Colon (tissue), 2 donors: ENCODE measurements around the gene CCM2.
"Not testable (repeated sequence)": the region's sequence is repeated elsewhere in the genome, so short reads cannot be mapped to it uniquely, and the experiment has no call there.

ENCODE experiments used
- FAIRE-seq: peaks from 2 replicates; lab custom pipeline; 2012; peaks lifted over from hg19 to GRCh38; lab: Jason Lieb, UNC
- donor health status: control.
- donor health status: control.

The CCM2 gene

GRCh38 chr7:45001138-45001694 is 1.2 kb downstream of the CCM2 start:
- FAIRE-seq = no peak

GRCh38 chr7:45001826-45002225 is 1.8 kb downstream of the CCM2 start:
- no peak for FAIRE-seq

GRCh38 chr7:45003789-45004188 is 3.8 kb downstream of the CCM2 start:
- FAIRE-seq = no peak

GRCh38 chr7:45007106-45007505 is 7.1 kb downstream of the CCM2 start:
- FAIRE-seq = no peak

DNA sequence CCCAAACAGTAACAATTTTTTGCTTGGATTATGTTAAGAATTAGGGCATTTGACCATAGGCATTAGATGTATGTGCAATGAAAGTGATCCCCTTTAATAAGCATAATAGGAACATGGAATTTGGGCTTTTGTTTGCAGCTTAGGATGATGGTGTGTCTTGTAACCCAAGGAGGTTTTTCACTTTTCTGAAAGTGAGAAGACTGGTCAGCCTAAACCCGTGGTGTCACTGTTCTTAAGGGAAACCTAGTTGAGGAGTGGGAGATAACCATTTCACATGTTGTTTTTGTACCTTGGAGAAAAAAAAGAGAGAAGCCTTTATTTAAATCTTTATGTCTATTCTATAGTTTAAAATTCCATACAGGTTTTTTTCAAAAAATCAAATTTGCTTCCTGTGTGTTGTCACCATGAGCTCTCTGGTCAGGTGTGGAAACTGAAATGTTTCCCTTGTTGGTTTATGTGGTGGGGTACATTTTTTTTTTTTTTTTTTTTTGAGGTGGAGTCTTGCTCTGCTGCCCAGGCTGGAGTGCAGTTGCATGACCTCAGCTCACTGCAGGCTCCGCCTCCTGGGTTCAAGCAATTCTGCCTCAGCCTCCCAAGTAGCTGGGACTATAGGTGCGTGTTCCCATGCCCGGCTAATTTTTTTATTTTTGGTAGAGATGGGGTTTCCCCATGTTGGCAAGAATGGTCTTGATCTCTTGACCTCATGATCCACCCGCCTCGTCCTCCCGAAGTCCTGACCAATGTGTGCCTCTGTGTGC is 7.7 kb downstream of the CCM2 start:
- no peak for FAIRE-seq

DNA sequence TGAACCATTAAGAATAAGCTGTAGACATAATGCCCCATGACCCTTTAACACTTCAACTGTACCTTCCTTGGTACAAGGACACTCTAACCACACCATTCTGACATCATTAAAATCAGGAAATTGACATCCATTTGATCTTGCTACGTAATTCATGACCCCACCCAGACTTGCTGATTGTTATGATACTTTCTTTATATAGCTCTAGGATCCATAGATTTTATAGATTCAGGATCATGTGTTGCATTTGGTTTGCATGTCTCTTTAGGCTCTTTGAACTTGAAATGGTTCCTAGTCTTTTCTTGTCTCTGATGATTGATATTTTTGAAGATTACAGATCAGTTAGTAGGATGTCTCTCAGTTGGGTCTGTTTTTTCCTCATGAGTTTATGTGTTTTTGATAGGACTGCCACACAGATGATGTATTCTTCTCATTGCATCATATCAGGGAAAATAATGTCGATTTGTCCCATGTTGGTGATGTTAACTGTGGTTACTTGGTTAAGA is 13.5 kb downstream of the CCM2 start:
- FAIRE-seq = no peak

GRCh38 chr7:45015313-45015712 is 15.3 kb downstream of the CCM2 start:
- FAIRE-seq = no peak

- FAIRE-seq = no peak
Observed at GRCh38 chr7:45017253-45017652, 17.3 kb downstream of the CCM2 start.

DNA sequence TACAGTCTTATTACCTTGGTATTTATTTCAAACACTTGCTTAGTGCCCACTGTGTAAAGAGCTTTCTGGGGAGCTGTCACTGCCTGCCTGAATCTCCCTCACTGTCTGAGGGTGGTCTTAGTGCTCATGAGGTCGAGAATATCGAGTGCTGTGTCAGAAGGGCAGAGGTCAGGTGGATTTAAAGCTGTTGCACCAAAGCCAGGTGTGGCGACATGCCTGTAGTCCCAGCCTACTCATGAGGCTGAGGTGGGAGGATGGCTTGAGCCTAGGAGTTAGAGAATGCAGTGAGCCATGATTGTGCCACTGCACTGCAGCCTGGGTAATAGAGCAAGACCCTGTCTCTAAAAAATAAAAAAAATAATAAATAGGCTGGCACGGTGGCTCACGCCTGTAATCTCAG is 20.9 kb downstream of the CCM2 start:
- no peak for FAIRE-seq

GRCh38 chr7:45021604-45022296 is 21.7 kb downstream of the CCM2 start:
- FAIRE-seq = no peak

DNA sequence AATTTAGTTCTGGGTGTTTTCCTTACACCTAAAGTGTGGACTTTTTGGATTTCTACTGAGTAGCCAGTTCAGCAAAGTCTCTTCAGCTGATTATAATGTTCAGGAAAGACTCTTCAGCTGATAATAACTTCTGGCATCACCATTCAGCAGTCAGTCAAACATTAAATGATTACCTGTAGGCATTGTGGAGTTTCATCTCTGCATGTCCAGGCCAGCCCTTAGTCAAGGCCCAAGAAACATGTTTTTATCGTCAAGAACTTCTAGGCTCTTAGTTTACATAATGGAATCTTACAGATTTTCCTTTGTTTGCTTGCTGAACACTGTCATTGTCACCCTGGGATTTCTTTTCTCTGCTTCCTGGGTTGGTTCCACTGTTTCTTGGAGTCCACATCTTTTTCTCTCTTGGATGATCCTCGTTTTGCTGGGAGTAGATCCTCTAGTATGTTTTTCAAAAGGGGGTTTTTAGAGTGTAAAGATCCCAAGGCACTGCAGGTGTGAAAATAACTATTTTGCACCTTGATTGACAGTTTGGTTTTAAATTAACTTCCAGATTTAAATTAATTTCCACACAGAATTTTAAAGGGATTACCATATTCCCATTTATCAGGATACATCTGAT is 24.2 kb downstream of the CCM2 start:
- no peak for FAIRE-seq

- not testable (repeated sequence) for FAIRE-seq
Observed at GRCh38 chr7:45025473-45025872, 25.5 kb downstream of the CCM2 start.

DNA sequence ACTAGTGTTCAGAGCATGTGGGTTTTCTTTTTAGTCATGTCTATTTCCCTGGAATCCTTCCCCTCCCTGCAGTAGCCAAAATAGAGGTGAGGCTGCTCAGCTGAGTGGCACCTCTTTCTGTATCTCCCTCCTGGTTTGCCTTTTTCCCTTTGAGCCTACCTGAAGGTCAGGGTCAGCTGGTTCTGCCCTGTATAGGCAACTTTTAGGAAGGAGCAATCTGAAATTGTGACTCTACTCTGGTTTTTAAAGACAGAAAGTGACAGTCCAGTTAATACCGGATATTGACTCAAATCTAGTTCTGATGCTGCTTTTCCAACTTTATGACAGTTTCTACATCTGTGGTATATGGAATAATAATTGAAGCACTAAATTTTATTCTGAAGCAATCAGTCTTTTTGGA is 26.0 kb downstream of the CCM2 start:
- FAIRE-seq = no peak

- no peak for FAIRE-seq
Observed at GRCh38 chr7:45026984-45027773, 27.2 kb downstream of the CCM2 start.

- FAIRE-seq = no peak
Observed at GRCh38 chr7:45027774-45028114, 27.7 kb downstream of the CCM2 start.

GRCh38 chr7:45028138-45028919 is 28.3 kb downstream of the CCM2 start:
- no peak for FAIRE-seq

GRCh38 chr7:45028920-45029344 is 28.9 kb downstream of the CCM2 start:
- FAIRE-seq = no peak

GRCh38 chr7:45031829-45032228 is 31.8 kb downstream of the CCM2 start:
- no peak for FAIRE-seq

GRCh38 chr7:45032421-45032820 is 32.4 kb downstream of the CCM2 start:
- FAIRE-seq = no peak

- FAIRE-seq = no peak
Observed at GRCh38 chr7:45033261-45033930, 33.4 kb downstream of the CCM2 start.

- FAIRE-seq = no peak
Observed at GRCh38 chr7:45033931-45034290, 33.9 kb downstream of the CCM2 start.
